ENCODE results near the gene LINS1. TPM values are rescaled to one million over a fixed set of nuclear protein-coding genes. Genes with fewer than 3 reads are reported as not detected.

LINS1 gene
- total RNA-seq, 2 experiments from 2014 or later, result 28.7 to 29.4 TPM

- ChIA-PET CTCF (no interaction called here), POLR2A (no interaction called here)
- H3K4me3 Mint-ChIP-seq, result no peak overlapping the region
- H3K27me3 Mint-ChIP-seq, result no peaks in the 10 kb centered on the region
- intact Hi-C loops (cut with micrococcal nuclease), result no loop called here
- H3K27ac Mint-ChIP-seq, result no peak overlapping the region
- no peaks in the 10 kb centered on the region for H3K4me1 Mint-ChIP-seq (ENCODE audit: low read depth)
- ATAC-seq, result no peak
- peaks cover 37% of the 10 kb centered on the region for H3K36me3 Mint-ChIP-seq (ENCODE audit: low read depth)
- DNase-seq, result no peak
- TF ChIP-seq CTCF (IDR thresholded peaks at IDR 0.05), result no peak
- peaks cover 1% of the 10 kb centered on the region for H3K9me3 Mint-ChIP-seq
Measured at GRCh38 chr15:100553468-100553867, 48.5 kb downstream of the LINS1 start.

- intact Hi-C loops (cut with micrococcal nuclease), result no loop called here
- Mint-ChIP-seq H3K4me3 (no peak overlapping the region), H3K27ac (no peak overlapping the region), H3K4me1 (ENCODE audit: low read depth) (peaks cover 3% of the 10 kb centered on the region), H3K36me3 (ENCODE audit: low read depth) (peaks cover 17% of the 10 kb centered on the region), H3K9me3 (peaks cover 1% of the 10 kb centered on the region), H3K27me3 (no peaks in the 10 kb centered on the region)
- no peak for DNase-seq
- ChIA-PET POLR2A (no interaction called here), CTCF (interaction anchor here (1.6 kb wide), 1 partner anchor 22 kb away, joined by 3 read pairs; no protein-coding TSS in a partner anchor)
- TF ChIP-seq CTCF (IDR thresholded peaks at IDR 0.05), result no peak
- no peak for ATAC-seq
Measured at GRCh38 chr15:100547961-100548360, 54.0 kb downstream of the LINS1 start.

GRCh38 chr15:100544946-100545345 lies 57.0 kb downstream of the LINS1 start:
- Mint-ChIP-seq H3K36me3 (ENCODE audit: low read depth) (peaks cover 3% of the 10 kb centered on the region), H3K9me3 (peaks cover 1% of the 10 kb centered on the region), H3K27me3 (no peaks in the 10 kb centered on the region), H3K27ac (no peak overlapping the region), H3K4me1 (ENCODE audit: low read depth) (peaks cover 3% of the 10 kb centered on the region), H3K4me3 (no peak overlapping the region)
- POLR2A ChIA-PET, result no interaction called here
- ATAC-seq (no peak), DNase-seq (no peak)
- CTCF ChIA-PET, result no interaction called here
- intact Hi-C loops (cut with micrococcal nuclease), result no loop called here
- no peak for TF ChIP-seq CTCF (IDR thresholded peaks at IDR 0.05)

- POLR2A ChIA-PET, result no interaction called here
- no peaks in the 10 kb centered on the region for H3K36me3 Mint-ChIP-seq (ENCODE audit: low read depth)
- ATAC-seq, result no peak
- no peak for DNase-seq
- H3K4me3 Mint-ChIP-seq, result no peak overlapping the region
- no peaks in the 10 kb centered on the region for H3K27me3 Mint-ChIP-seq
- H3K4me1 Mint-ChIP-seq (ENCODE audit: low read depth), result peaks cover 3% of the 10 kb centered on the region
- CTCF ChIA-PET, result no interaction called here
- intact Hi-C loops (cut with micrococcal nuclease), result no loop called here
- no peak for TF ChIP-seq CTCF (IDR thresholded peaks at IDR 0.05)
- H3K27ac Mint-ChIP-seq, result no peak overlapping the region
- H3K9me3 Mint-ChIP-seq, result no peaks in the 10 kb centered on the region
Measured at GRCh38 chr15:100544338-100544841, 57.6 kb downstream of the LINS1 start.

GRCh38 chr15:100542290-100542689 lies 59.7 kb downstream of the LINS1 start:
- no peak for TF ChIP-seq CTCF (IDR thresholded peaks at IDR 0.05)
- Mint-ChIP-seq H3K27me3 (no peaks in the 10 kb centered on the region), H3K27ac (no peak overlapping the region), H3K4me3 (no peak overlapping the region), H3K4me1 (ENCODE audit: low read depth) (peaks cover 3% of the 10 kb centered on the region), H3K9me3 (peaks cover 4% of the 10 kb centered on the region), H3K36me3 (ENCODE audit: low read depth) (no peaks in the 10 kb centered on the region)
- ChIA-PET POLR2A (no interaction called here), CTCF (interaction anchor here (1.4 kb wide), 1 partner anchor 24 kb away, joined by 3 read pairs; no protein-coding TSS in a partner anchor)
- intact Hi-C loops (cut with micrococcal nuclease), result no loop called here
- no peak for ATAC-seq
- DNase-seq, result no peak
